Activated CD4-positive, CD25-positive, alpha-beta regulatory T cell treated with anti-CD3 and anti-CD28 coated beads, Interleukin-2, amount 50 U/mL, for 16 hours (primary cell): ENCODE measurements around the gene STX12.
"Not testable (repeated sequence)": the region's sequence is repeated elsewhere in the genome, so short reads cannot be mapped to it uniquely, and the experiment has no call there.

Experiments
- DNase-seq: peaks from one replicate; pipeline ENCODE4 v3.0.0-alpha.2; 2020; ENCODE audit warnings: low read depth, low spot score

STX12 gene

GRCh38 chr1:27775336-27775735 is 2.3 kb downstream of the STX12 start:
- DNase-seq = not testable (repeated sequence)

- not testable (repeated sequence) for DNase-seq
Observed at GRCh38 chr1:27776276-27776675, 3.3 kb downstream of the STX12 start.

- DNase-seq = no peak
Observed at GRCh38 chr1:27778056-27778455, 5.0 kb downstream of the STX12 start.

GRCh38 chr1:27779122-27779521 is 6.1 kb downstream of the STX12 start:
- DNase-seq = no peak

GRCh38 chr1:27782950-27783349 is 9.9 kb downstream of the STX12 start:
- no peak for DNase-seq

- DNase-seq = no peak
Observed at GRCh38 chr1:27784700-27785099, 11.7 kb downstream of the STX12 start.

- DNase-seq = no peak
Observed at GRCh38 chr1:27785781-27786455, 12.9 kb downstream of the STX12 start.

- DNase-seq = no peak
Observed at GRCh38 chr1:27787895-27788294, 14.9 kb downstream of the STX12 start.

GRCh38 chr1:27789540-27790041 is 16.6 kb downstream of the STX12 start:
- DNase-seq = no peak

- DNase-seq = not testable (repeated sequence)
Observed at GRCh38 chr1:27790270-27790669, 17.3 kb downstream of the STX12 start.

- no peak for DNase-seq
Observed at GRCh38 chr1:27795601-27796000, 22.6 kb downstream of the STX12 start.

GRCh38 chr1:27804791-27805190 is 31.8 kb downstream of the STX12 start:
- DNase-seq = no peak

- no peak for DNase-seq
Observed at GRCh38 chr1:27806758-27807157, 33.7 kb downstream of the STX12 start.

- no peak for DNase-seq
Observed at GRCh38 chr1:27807385-27807784, 34.4 kb downstream of the STX12 start.

- DNase-seq = not testable (repeated sequence)
Observed at GRCh38 chr1:27808131-27808530, 35.1 kb downstream of the STX12 start.

GRCh38 chr1:27809883-27810282 is 36.9 kb downstream of the STX12 start:
- DNase-seq = no peak

- no peak for DNase-seq
Observed at GRCh38 chr1:27811741-27812500, 38.9 kb downstream of the STX12 start.

GRCh38 chr1:27816921-27817630 is 44.1 kb downstream of the STX12 start:
- no peak for DNase-seq

- no peak for DNase-seq
Observed at GRCh38 chr1:27821761-27822315, 48.8 kb downstream of the STX12 start.

- no peak for DNase-seq
Observed at GRCh38 chr1:27823784-27824183, 50.8 kb downstream of the STX12 start.

GRCh38 chr1:27824411-27824810 is 51.4 kb downstream of the STX12 start:
- no peak for DNase-seq

- not testable (repeated sequence) for DNase-seq
Observed at GRCh38 chr1:27829339-27829960, 56.4 kb downstream of the STX12 start.
